Measurements from ENCODE around the gene RNF151. TPM values are rescaled to one million over a fixed set of nuclear protein-coding genes. Genes with fewer than 3 reads are reported as not detected.
A peak's percentile ranks its signal among the peaks of the same experiment; 100 is the strongest.

RNF151 gene
- total and polyA plus RNA-seq, 2 of the 13 experiments (the other 11 are each of a cell fraction or from before 2014, with no cell fraction given): not detected

DNA sequence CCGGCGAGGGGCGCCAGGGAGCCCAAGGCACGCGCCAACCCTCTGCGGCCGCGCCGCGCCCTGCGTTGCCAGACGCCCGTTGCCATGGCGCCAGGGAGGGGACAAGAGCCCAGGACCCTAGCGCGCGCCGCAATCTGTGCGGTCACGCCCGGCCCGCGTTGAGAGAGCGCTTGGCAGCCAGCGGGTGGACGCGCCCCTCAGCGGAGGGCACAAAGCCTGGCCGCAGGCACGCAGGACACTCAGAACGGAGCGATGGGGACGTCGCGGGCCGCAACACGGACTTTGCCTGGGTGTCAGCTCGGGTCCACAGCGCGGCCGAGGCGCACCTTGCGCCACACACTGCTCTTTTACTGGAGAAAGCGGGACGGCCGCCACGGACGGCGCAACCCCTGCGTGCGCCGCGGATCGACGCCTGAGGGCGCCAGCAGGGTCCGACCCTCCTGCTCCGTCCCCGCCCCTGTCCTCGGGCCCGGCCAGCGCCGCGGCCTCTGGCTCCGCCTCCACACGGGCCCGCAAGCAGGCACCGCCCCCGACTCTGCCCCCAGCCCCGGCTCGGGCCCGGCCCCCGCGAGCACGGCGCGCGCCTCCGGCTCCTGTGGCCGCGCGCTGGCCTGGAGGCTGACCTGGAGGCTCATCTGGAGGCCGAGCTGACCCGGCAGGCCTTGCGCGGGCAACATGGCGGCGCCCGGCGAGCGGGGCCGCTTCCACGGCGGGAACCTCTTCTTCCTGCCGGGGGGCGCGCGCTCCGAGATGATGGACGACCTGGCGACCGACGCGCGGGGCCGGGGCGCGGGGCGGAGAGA, 17.1 kb downstream of the RNF151 start, which contains the start of gene GFER (continued):
- TF ChIP-seq GABPB1 (CRISPR knock-in tag; IDR thresholded peaks at IDR 0.05) (peak; percentile 74), MBD4 (IDR thresholded peaks at IDR 0.05; ENCODE audit: borderline replicate concordance, low read length) (no peak), ETV6 (CRISPR knock-in tag; conservative IDR thresholded peaks at IDR 0.05) (no peak; the same call in 1 of the 2 replicates), ZNF121 (CRISPR knock-in tag; IDR thresholded peaks at IDR 0.05) (0 out of 2 replicates have a peak, but pooled peaks have one; percentile 6), PAF1 (CRISPR knock-in tag; IDR thresholded peaks at IDR 0.05) (no peak), HOXD1 (CRISPR knock-in tag; IDR thresholded peaks at IDR 0.05) (peak; percentile 82), MBNL3 (CRISPR knock-in tag; conservative IDR thresholded peaks at IDR 0.05) (no peak), ZNF274 (CRISPR knock-in tag; IDR thresholded peaks at IDR 0.05) (no peak; the same call in 1 of the 2 replicates), RFXANK (CRISPR knock-in tag; IDR thresholded peaks at IDR 0.05) (no peak), SYNCRIP (IDR thresholded peaks at IDR 0.05; ENCODE audit: insufficient read depth, low read depth, low read length) (no peak), ZNF460 (CRISPR knock-in tag; IDR thresholded peaks at IDR 0.05; ENCODE audit: borderline replicate concordance) (0 out of 2 replicates have a peak, but pooled peaks have one; percentile 27), PRPF4 (IDR thresholded peaks at IDR 0.05; ENCODE audit: low read depth, low read length, poor library complexity, severe bottlenecking) (no peak), TAF15 (IDR thresholded peaks at IDR 0.05; ENCODE audit: low read depth, low read length, poor library complexity, severe bottlenecking) (peak; percentile 28), ZNF282 (IDR thresholded peaks at IDR 0.05; ENCODE audit: partially characterized antibody) (no peak), ZFYVE20 (CRISPR knock-in tag; IDR thresholded peaks at IDR 0.05; ENCODE audit: borderline replicate concordance, low read depth) (0 out of 2 replicates have a peak, but pooled peaks have one; percentile 58), ZNF546 (CRISPR knock-in tag; conservative IDR thresholded peaks at IDR 0.05) (peak; percentile 82), FIP1L1 (IDR thresholded peaks at IDR 0.05; ENCODE audit: borderline replicate concordance, insufficient read depth, low read depth, low read length) (peak; percentile 82; the same call in 1 of the 2 replicates)
- TF ChIP-seq, protein P1, sequence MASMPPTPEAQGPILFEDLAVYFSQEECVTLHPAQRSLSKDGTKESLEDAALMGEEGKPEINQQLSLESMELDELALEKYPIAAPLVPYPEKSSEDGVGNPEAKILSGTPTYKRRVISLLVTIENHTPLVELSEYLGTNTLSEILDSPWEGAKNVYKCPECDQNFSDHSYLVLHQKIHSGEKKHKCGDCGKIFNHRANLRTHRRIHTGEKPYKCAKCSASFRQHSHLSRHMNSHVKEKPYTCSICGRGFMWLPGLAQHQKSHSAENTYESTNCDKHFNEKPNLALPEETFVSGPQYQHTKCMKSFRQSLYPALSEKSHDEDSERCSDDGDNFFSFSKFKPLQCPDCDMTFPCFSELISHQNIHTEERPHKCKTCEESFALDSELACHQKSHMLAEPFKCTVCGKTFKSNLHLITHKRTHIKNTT (CRISPR knock-in tag; IDR thresholded peaks at IDR 0.05): no peak
- TF ChIP-seq, protein P2, sequence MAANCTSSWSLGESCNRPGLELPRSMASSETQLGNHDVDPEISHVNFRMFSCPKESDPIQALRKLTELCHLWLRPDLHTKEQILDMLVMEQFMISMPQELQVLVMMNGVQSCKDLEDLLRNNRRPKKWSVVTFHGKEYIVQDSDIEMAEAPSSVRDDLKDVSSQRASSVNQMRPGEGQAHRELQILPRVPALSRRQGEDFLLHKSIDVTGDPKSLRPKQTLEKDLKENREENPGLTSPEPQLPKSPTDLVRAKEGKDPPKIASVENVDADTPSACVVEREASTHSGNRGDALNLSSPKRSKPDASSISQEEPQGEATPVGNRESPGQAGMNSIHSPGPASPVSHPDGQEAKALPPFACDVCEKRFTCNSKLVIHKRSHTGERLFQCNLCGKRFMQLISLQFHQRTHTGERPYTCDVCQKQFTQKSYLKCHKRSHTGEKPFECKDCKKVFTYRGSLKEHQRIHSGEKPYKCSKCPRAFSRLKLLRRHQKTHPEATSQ (CRISPR knock-in tag; IDR thresholded peaks at IDR 0.05; ENCODE audit: borderline replicate concordance): peak; percentile 49; the same call in 1 of the 2 replicates
- TF ChIP-seq, protein P3, sequence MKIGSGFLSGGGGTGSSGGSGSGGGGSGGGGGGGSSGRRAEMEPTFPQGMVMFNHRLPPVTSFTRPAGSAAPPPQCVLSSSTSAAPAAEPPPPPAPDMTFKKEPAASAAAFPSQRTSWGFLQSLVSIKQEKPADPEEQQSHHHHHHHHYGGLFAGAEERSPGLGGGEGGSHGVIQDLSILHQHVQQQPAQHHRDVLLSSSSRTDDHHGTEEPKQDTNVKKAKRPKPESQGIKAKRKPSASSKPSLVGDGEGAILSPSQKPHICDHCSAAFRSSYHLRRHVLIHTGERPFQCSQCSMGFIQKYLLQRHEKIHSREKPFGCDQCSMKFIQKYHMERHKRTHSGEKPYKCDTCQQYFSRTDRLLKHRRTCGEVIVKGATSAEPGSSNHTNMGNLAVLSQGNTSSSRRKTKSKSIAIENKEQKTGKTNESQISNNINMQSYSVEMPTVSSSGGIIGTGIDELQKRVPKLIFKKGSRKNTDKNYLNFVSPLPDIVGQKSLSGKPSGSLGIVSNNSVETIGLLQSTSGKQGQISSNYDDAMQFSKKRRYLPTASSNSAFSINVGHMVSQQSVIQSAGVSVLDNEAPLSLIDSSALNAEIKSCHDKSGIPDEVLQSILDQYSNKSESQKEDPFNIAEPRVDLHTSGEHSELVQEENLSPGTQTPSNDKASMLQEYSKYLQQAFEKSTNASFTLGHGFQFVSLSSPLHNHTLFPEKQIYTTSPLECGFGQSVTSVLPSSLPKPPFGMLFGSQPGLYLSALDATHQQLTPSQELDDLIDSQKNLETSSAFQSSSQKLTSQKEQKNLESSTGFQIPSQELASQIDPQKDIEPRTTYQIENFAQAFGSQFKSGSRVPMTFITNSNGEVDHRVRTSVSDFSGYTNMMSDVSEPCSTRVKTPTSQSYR (CRISPR knock-in tag; IDR thresholded peaks at IDR 0.05; ENCODE audit: borderline replicate concordance): peak; percentile 43; the same call in 1 of the 2 replicates
- TF ChIP-seq, protein P4, sequence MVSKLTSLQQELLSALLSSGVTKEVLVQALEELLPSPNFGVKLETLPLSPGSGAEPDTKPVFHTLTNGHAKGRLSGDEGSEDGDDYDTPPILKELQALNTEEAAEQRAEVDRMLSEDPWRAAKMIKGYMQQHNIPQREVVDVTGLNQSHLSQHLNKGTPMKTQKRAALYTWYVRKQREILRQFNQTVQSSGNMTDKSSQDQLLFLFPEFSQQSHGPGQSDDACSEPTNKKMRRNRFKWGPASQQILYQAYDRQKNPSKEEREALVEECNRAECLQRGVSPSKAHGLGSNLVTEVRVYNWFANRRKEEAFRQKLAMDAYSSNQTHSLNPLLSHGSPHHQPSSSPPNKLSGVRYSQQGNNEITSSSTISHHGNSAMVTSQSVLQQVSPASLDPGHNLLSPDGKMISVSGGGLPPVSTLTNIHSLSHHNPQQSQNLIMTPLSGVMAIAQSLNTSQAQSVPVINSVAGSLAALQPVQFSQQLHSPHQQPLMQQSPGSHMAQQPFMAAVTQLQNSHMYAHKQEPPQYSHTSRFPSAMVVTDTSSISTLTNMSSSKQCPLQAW (CRISPR knock-in tag; IDR thresholded peaks at IDR 0.05): peak; percentile 43; the same call in 1 of the 2 replicates

Measured in HepG2 (cell line).